ENCODE data around the gene MTFR1L. TPM values are rescaled to one million over a fixed set of nuclear protein-coding genes. Genes with fewer than 3 reads are reported as not detected.

The MTFR1L gene
- total and polyA plus RNA-seq, 9 of the 15 experiments (the other 6 are each of a cell fraction or from before 2014, with no cell fraction given) = 41.4 to 98.5 (median 53.7) TPM

- no peak for TF ChIP-seq JUN (IDR thresholded peaks at IDR 0.05; ENCODE audit: borderline replicate concordance, low read depth, low read length)
- peak; percentile 94 for TF ChIP-seq JUN (CRISPR knock-in tag; IDR thresholded peaks at IDR 0.05; ENCODE audit: borderline replicate concordance)
- no peak for TF ChIP-seq TFAM (CRISPR knock-in tag; conservative IDR thresholded peaks at IDR 0.05)
- peak; percentile 75; the same call in 1 of the 2 replicates for TF ChIP-seq RNF2 (IDR thresholded peaks at IDR 0.05)
- TF ChIP-seq NONO (IDR thresholded peaks at IDR 0.05; ENCODE audit: low read depth in 2 of 2, low read length in 1 of 2) = peak; percentile 38 to 84; a peak in 3 of 4 replicates
- TF ChIP-seq E2F6 (IDR thresholded peaks at IDR 0.05; ENCODE audit: borderline replicate concordance in 1 of 2, extremely low read depth in 1 of 2, insufficient read depth in 1 of 2, insufficient read length in 1 of 2, low read depth in 1 of 2, low read length in 1 of 2, poor library complexity in 1 of 2, severe bottlenecking in 1 of 2) = peak; percentile 99 to 100
- peak in 1 of 2 experiments; percentile 76; a peak in 1 of 4 replicates for TF ChIP-seq TEAD1 (CRISPR knock-in tag; IDR thresholded peaks at IDR 0.05)
- peak; percentile 61 for TF ChIP-seq SUPT5H (IDR thresholded peaks at IDR 0.05)
- TF ChIP-seq ZNF644 (tag; IDR thresholded peaks at IDR 0.05; ENCODE audit: low read depth) = peak; percentile 72; the same call in 1 of the 2 replicates
- TF ChIP-seq ZNF766 (CRISPR knock-in tag; conservative IDR thresholded peaks at IDR 0.05) = peak; percentile 65
- peak; percentile 84 to 88 for TF ChIP-seq MNT (conservative IDR thresholded peaks at IDR 0.05)
- TF ChIP-seq MTA3 (IDR thresholded peaks at IDR 0.05; ENCODE audit: borderline replicate concordance) = peak; percentile 79
- TF ChIP-seq TAF1 (IDR thresholded peaks at IDR 0.05; ENCODE audit: control insufficient read depth, extremely low read depth, insufficient read depth, low read length, severe bottlenecking) = peak; percentile 28
- peak; percentile 67; the same call in 1 of the 2 replicates for TF ChIP-seq ZNF740 (CRISPR knock-in tag; IDR thresholded peaks at IDR 0.05)
- no peak for TF ChIP-seq ZNF740 (tag; IDR thresholded peaks at IDR 0.05)
- peak in 1 of 2 experiments; percentile 85; a peak in 2 of 4 replicates for TF ChIP-seq FOXA3 (CRISPR knock-in tag; conservative IDR thresholded peaks at IDR 0.05 in 1 of 2, IDR thresholded peaks at IDR 0.05 in 1 of 2)
- peak; percentile 67 for TF ChIP-seq SMARCE1 (IDR thresholded peaks at IDR 0.05)
- TF ChIP-seq BHLHE40 (IDR thresholded peaks at IDR 0.05; ENCODE audit: low read length) = peak; percentile 56
- TF ChIP-seq IRF9 (tag; IDR thresholded peaks at IDR 0.05) = 0 out of 2 replicates have a peak, but pooled peaks have one; percentile 8
- 0 out of 2 replicates have a peak, but pooled peaks have one; percentile 32 for TF ChIP-seq ZNF668 (CRISPR knock-in tag; IDR thresholded peaks at IDR 0.05)
- 0 out of 2 replicates have a peak, but pooled peaks have one; percentile 32 for TF ChIP-seq ZNF584 (CRISPR knock-in tag; IDR thresholded peaks at IDR 0.05; ENCODE audit: low read depth)
Observed at GRCh38 chr1:25875154-25875855, 55.6 kb downstream of the MTFR1L start, which contains the start of gene PAQR7 (continued).
